ENCODE results near the gene COX14. TPM values are rescaled to one million over a fixed set of nuclear protein-coding genes. Genes with fewer than 3 reads are reported as not detected.
A peak's percentile ranks its signal among the peaks of the same experiment; 100 is the strongest.

COX14 gene
- 100 to 1,000 TPM in 1 of 4 donors, 10 to 100 TPM in 3; 22.1 to 107 (median 62.0) TPM for total RNA-seq

DNA sequence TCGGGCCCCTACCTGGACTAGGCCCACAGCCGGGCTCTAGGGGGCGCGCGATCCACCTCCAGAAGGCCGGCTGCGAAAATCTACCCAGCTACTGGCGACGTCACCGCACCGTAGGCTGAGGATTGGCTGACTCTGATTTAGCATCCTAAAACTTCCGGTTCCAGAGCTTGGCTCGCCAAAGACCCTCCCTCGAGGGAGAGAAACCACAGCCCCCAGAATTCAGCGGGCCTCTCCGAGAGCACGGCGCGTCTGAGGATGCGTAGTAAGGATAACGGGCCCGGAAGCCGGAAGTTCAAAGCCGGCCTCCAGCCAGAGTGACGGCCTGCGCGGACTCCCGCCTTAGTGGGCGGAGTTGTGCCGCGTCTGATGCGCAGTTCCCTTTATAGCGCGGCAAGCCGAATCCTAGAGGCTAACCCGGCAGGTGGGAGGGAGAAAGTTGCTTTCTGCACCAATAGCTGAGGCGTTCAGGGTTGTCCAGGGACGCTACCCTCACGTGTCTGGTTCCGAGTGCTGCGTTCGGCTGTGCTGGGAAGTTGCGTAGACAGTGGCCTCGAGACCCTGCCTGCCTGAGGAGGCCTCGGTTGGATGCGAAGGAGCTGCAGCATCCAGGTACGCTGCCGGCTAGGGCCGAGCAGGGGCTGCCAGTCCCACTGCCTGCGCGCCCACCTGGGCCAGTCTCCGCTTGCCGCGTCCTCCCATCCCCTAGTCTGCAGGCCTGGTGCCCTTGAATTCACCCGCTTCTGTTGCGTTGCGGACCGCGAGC is at the start of gene COX14:
Gene COX14 (plus strand): TSS at position 544 of the 763 bp plus-strand sequence. CDS start 7,808 bp downstream, outside the sequence.
- in situ Hi-C loops (cut with MboI; ENCODE audit: low pct_ligation_motif_present in 1 of 4, low pct_unique_long_range_greater_than_20kb in 1 of 4, low sequenced_read_pairs in 3 of 4) (loop anchor here in 1 of 4 donors (10.0 kb wide), 1 partner anchor 53 kb away; the partner anchor contains the start of gene CERS5), intact Hi-C loops (cut with DNase I; ENCODE audit: low total_unique reads) (no loop called here)
- Histone ChIP-seq H3K27ac (peak within 1 kb of the TSS; percentile 95 to 100 (median 98)), H3K36me3 (no peaks in the 10 kb centered on the region), H3K27me3 (no peaks in the 10 kb centered on the region), H3K4me1 (peaks cover 34 to 48% (median 40%) of the 10 kb centered on the region in 4 donors), H3K4me3 (peak within 1 kb of the TSS; percentile 67 to 93 (median 80)), H3K9me3 (no peaks in the 10 kb centered on the region)
- WGBS, 2 donors (ENCODE audit: low coverage in 1 of 2), result 0% methylated on average over 34 of the region's 59 CpGs; no CpG with 5 or more reads in 1 of the 2 donors
- TF ChIP-seq, protein P1, sequence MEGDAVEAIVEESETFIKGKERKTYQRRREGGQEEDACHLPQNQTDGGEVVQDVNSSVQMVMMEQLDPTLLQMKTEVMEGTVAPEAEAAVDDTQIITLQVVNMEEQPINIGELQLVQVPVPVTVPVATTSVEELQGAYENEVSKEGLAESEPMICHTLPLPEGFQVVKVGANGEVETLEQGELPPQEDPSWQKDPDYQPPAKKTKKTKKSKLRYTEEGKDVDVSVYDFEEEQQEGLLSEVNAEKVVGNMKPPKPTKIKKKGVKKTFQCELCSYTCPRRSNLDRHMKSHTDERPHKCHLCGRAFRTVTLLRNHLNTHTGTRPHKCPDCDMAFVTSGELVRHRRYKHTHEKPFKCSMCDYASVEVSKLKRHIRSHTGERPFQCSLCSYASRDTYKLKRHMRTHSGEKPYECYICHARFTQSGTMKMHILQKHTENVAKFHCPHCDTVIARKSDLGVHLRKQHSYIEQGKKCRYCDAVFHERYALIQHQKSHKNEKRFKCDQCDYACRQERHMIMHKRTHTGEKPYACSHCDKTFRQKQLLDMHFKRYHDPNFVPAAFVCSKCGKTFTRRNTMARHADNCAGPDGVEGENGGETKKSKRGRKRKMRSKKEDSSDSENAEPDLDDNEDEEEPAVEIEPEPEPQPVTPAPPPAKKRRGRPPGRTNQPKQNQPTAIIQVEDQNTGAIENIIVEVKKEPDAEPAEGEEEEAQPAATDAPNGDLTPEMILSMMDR (IDR thresholded peaks at IDR 0.05), result peak; percentile 86 to 95 (median 89)
- TF ChIP-seq POLR2AphosphoS5 (IDR thresholded peaks at IDR 0.05) (peak; percentile 99), EP300 (IDR thresholded peaks at IDR 0.05; ENCODE audit: low read depth) (peak; percentile 76), POLR2A (IDR thresholded peaks at IDR 0.05) (peak; percentile 98)
- DNase-seq, result peak; percentile 99

DNA sequence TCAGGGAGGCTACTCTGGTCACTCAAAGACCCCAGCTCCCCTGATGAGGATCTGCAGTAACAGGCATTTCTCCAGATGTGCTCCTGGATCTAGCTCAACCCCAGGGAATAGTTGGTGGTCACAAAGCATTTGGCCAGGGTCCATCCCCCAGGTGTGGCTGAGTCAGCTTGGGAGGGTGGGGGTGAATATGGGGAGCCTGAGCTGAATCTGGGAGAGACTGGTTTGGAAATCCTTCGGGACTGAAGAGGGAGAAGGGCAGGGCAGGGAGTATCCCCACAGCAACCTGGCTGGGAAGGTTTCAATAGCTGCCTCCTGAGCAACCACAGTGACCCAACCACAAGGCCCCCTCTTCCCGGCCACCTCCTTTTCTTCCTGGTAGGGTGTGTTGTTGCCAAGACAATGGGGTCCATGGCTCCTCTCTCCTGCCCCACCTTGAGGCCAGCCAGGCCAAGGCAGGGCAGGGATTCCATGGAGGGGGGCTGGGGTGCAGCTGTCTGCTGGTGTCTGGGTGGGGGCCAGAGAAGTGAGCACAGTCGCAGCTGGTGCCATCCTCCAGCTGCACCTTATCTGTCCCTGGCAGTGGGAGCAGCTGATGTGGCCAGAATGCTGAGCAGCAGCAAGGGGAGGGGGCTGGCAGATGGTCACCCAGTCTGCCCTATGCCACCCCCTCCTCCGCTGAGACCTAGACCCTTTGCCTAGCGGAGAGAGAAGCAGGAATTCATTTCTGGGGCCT is 49.1 kb upstream of the COX14 start:
- peaks cover 10% of the 10 kb centered on the region for H3K27me3 ChIP-seq
- TF ChIP-seq, protein P1 (IDR thresholded peaks at IDR 0.05), result no peak
- no peak for TF ChIP-seq EP300 (IDR thresholded peaks at IDR 0.05; ENCODE audit: low read depth)
- no peak for TF ChIP-seq POLR2AphosphoS5 (IDR thresholded peaks at IDR 0.05)
- TF ChIP-seq POLR2A (IDR thresholded peaks at IDR 0.05), result no peak
- WGBS, 2 donors (ENCODE audit: low coverage in 1 of 2), result 58 to 80% methylated on average over 1 to 5 of the region's 5 CpGs
- H3K36me3 ChIP-seq, result no peaks in the 10 kb centered on the region
- H3K27ac ChIP-seq, result no peak overlapping the region
- in situ Hi-C loops (cut with MboI; ENCODE audit: low pct_ligation_motif_present in 1 of 4, low pct_unique_long_range_greater_than_20kb in 1 of 4, low sequenced_read_pairs in 3 of 4) (loop anchor here in 2 of 4 donors (25.0 kb wide), 1 partner anchor 201 kb away; no protein-coding TSS in a partner anchor), intact Hi-C loops (cut with DNase I; ENCODE audit: low total_unique reads) (no loop called here)
- no peak for DNase-seq
- peaks cover 0 to 13% (median 7%) of the 10 kb centered on the region in 4 donors for H3K4me1 ChIP-seq
- H3K4me3 ChIP-seq, result no peak overlapping the region
- no peaks in the 10 kb centered on the region for H3K9me3 ChIP-seq

DNA sequence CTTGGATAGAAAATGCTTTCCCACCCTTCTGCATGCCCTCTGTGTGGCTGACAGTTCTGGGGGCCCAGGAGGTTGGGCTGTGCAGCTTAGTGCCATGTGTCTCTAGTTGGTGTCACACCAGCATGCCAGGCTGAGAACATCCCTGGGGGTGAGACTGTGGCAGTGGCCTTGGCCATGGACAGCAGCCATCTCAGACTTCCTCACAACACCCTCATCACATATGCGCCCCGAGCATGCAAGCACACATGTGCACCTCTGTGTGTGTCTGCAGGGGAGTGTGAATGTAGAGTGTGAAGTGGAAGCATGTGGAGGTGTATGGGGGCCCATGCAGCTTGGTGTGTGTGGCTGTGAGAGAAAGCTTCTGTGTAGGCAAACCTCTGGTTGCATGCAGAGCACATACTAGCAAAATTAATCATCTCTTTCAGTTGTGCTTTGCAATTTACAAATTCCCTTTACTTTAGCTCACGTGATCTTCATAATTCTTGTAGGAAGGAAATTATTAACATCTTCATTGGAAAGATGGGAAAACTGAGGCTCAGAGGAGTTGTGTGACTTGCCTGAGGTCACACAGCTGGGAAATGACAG is 46.2 kb upstream of the COX14 start:
- Histone ChIP-seq H3K27ac (peak overlapping the region in 3 of 4 donors; percentile 51 to 71 (median 66)), H3K4me1 (peaks cover 0 to 15% (median 4%) of the 10 kb centered on the region in 4 donors), H3K4me3 (no peak overlapping the region), H3K27me3 (no peaks in the 10 kb centered on the region), H3K36me3 (no peaks in the 10 kb centered on the region), H3K9me3 (no peaks in the 10 kb centered on the region)
- WGBS, 2 donors (ENCODE audit: low coverage in 1 of 2), result 67 to 81% methylated on average over 1 to 3 of the region's 3 CpGs
- DNase-seq, result no peak
- intact Hi-C loops (cut with DNase I; ENCODE audit: low total_unique reads), result no loop called here
- in situ Hi-C loops (cut with MboI; ENCODE audit: low pct_ligation_motif_present in 1 of 4, low pct_unique_long_range_greater_than_20kb in 1 of 4, low sequenced_read_pairs in 3 of 4), result loop anchor here in 2 of 4 donors (25.0 kb wide), 1 partner anchor 204 kb away; no protein-coding TSS in a partner anchor
- TF ChIP-seq EP300 (IDR thresholded peaks at IDR 0.05; ENCODE audit: low read depth) (no peak), POLR2AphosphoS5 (IDR thresholded peaks at IDR 0.05) (no peak), POLR2A (IDR thresholded peaks at IDR 0.05) (no peak)
- TF ChIP-seq, protein P1 (IDR thresholded peaks at IDR 0.05), result no peak

All from transverse colon (tissue), 4 donors.